Heart right ventricle (tissue), 16 donors: Measurements from ENCODE around the gene GLP1R. TPM values are rescaled to one million over a fixed set of nuclear protein-coding genes. Genes with fewer than 3 reads are reported as not detected.

Source experiments
- ATAC-seq, 8 donors: fragments of 200-7000 bp; cut with Tn5 transposase; one replicate each; pipeline ENCODE4 v1.9.1; 2020; ENCODE audit warnings: mild to moderate bottlenecking in 8 of 8, moderate library complexity in 8 of 8, moderate number of reproducible peaks in 1 of 8
- DNase-seq, 2 donors: peaks; one replicate each; pipeline ENCODE4 v3.0.0-alpha.2; 2020
- H3K27ac ChIP-seq, 10 donors: fragments of 200-600 bp; sonication (generic) in 2 of 10; one replicate each; pipeline versions ENCODE4 v1.5.0 to v1.8.0; 2020 to 2022; ENCODE audit warnings: mild to moderate bottlenecking in 3 of 10
- H3K27me3 ChIP-seq, 7 donors: fragments of 200-600 bp; one replicate each; pipeline ENCODE4 v1.8.0; 2021 to 2022; ENCODE audit warnings: mild to moderate bottlenecking in 2 of 7
- H3K36me3 ChIP-seq, 9 donors: fragments of 200-600 bp; sonication (generic) in 1 of 9; one replicate each; pipeline versions ENCODE4 v1.5.0 to v1.8.0; 2020 to 2022; ENCODE audit warnings: mild to moderate bottlenecking in 2 of 9
- H3K4me1 ChIP-seq, 9 donors: fragments of 200-600 bp; sonication (generic) in 1 of 9; one replicate each; pipeline versions ENCODE4 v1.5.0 to v1.8.0; 2020 to 2022; ENCODE audit warnings: mild to moderate bottlenecking in 4 of 9
- H3K4me3 ChIP-seq, 10 donors: fragments of 200-600 bp; sonication (generic) in 2 of 10; one replicate each; pipeline versions ENCODE4 v1.5.0 to v1.8.0; 2020 to 2022; ENCODE audit warnings: mild to moderate bottlenecking in 7 of 10, moderate library complexity in 2 of 10
- H3K9me3 ChIP-seq, 11 donors: fragments of 200-600 bp in 10 of 11; sonication (generic) in 2 of 11; one replicate each; pipeline versions ENCODE4 v1.5.0 to v1.8.0; 2013 to 2022; ENCODE audit warnings: mild to moderate bottlenecking in 2 of 11, control low read depth in 1 of 11, moderate library complexity in 1 of 11
- CTCF ChIP-seq, 9 donors: fragments of 200-600 bp; sonication (generic) in 2 of 9; IDR thresholded peaks; one replicate each; pipeline versions ENCODE4 v1.5.0 to v1.8.0; 2021 to 2022; ENCODE audit warnings: antibody characterized with exemption in 9 of 9, mild to moderate bottlenecking in 5 of 9, moderate library complexity in 1 of 9
- WGBS, 2 donors: extraction: QIAGEN DNeasy Blood & Tissue Kit; methylation state at CpG; one replicate each; pipeline ENCODE4 v1.1.7; 2013; ENCODE audit warnings: inconsistent platforms in 1 of 2; 5-methylcytosine and 5-hydroxymethylcytosine counted together
- intact Hi-C, 10 donors: fragments of 100-400 bp; cut with DNase I; formaldehyde crosslinking; loops; one replicate each; pipeline versions ENCODE4 v1.11.1 to v1.14.2; 2022
- polyA plus RNA-seq, 2 donors: library from polyadenylated mRNA; stranded (reverse); fragments of 200-250 nt; gene quantifications; one replicate each; pipeline ENCODE4 v1.2.3, GENCODE V29; 2013
- total RNA-seq, 10 donors: library from RNA; stranded (reverse); fragmentation: NEBNext Ultra II Directional in 3 of 10; extraction: Animal tissue kit (Norgen Biotek cat#: 25700) in 3 of 10; gene quantifications; one replicate each; pipeline versions ENCODE4 v1.2.1 to v1.2.4, GENCODE V29; 2021 to 2023
- donor health status: Arrhythmogenic right ventricular cardiomyopathy.
- donor health status: ischemic (EF 13 %, LVEDD 7.1; RV severe dilation, severe dysfunction).
- donor health status: healthy with polysubstance abuse.
- donor health status: DM: no; HTN: yes; CAD: no.
- donor health status: DM: no; HTN: no; CAD: no.
- donor health status: ischemic (EF 25% LVEDD 6.9; RV normal size, moderate dysfunction).
- donor health status: ischemic (EF 25% LVEDD 5.7; RV mildly dilated, moderate dysfunction).
- donor health status: healthy.
- donor health status: DM: yes; HTN: yes; CAD: no.
- donor health status: Ischemic cardiomyopathy.
- donor health status: ischemic (EF 35%, LVEDD 5.7; RV mildly dilated, moderate dysfunction).
- donor health status: nonischemic (EF 11% LVEDD 7.7; RV severe dilation, severe dysfunction).
- donor health status: DM: yes; HTN: yes; CAD: no.
- donor health status: PGD.
- donor health status: ischemic (EF 29% LVEDD 5.4; RV normal size, mild dysfunction).
- donor health status: nonischemic (EF 23%, LVEDD 6.1; RV moderate dilation, normal function).

The GLP1R gene
- total and polyA plus RNA-seq, 12 donors = 0.39 to 5.9 (median 1.8) TPM

- no peak for TF ChIP-seq CTCF (IDR thresholded peaks at IDR 0.05)
- no peak for ATAC-seq
Observed at GRCh38 chr6:39060467-39061160, 12.0 kb downstream of the GLP1R start.

GRCh38 chr6:39061182-39061581 lies 12.6 kb downstream of the GLP1R start:
- intact Hi-C loops = no loop called here
- H3K27ac ChIP-seq = no peak overlapping the region
- ATAC-seq = no peak

More at GRCh38 chr6:39060467-39061160, 12.0 kb downstream of the GLP1R start:
- Histone ChIP-seq H3K36me3 (no peaks in the 10 kb centered on the region), H3K4me3 (no peak overlapping the region), H3K4me1 (peaks cover 0 to 18% (median 11%) of the 10 kb centered on the region in 9 donors), H3K27ac (no peak overlapping the region), H3K27me3 (peaks cover 0 to 17% (median 7%) of the 10 kb centered on the region in 7 donors), H3K9me3 (no peaks in the 10 kb centered on the region)
- WGBS, 2 donors = 52 to 54% methylated on average over 7 of the region's 7 CpGs
- intact Hi-C loops = no loop called here
- DNase-seq = no peak

GRCh38 chr6:39061588-39061987 lies 13.0 kb downstream of the GLP1R start:
- Histone ChIP-seq H3K36me3 (no peaks in the 10 kb centered on the region), H3K9me3 (no peaks in the 10 kb centered on the region), H3K27ac (peak overlapping the region in 3 of 10 donors; percentile 7 to 15 (median 8)), H3K4me1 (peaks cover 0 to 18% (median 11%) of the 10 kb centered on the region in 9 donors), H3K27me3 (peaks cover 0 to 17% (median 7%) of the 10 kb centered on the region in 7 donors), H3K4me3 (no peak overlapping the region)
- ATAC-seq (no peak), DNase-seq (no peak)
- no peak for TF ChIP-seq CTCF (IDR thresholded peaks at IDR 0.05)
- intact Hi-C loops = no loop called here
- WGBS, 2 donors = 55 to 61% methylated on average over 3 of the region's 3 CpGs

More at GRCh38 chr6:39061182-39061581, 12.6 kb downstream of the GLP1R start:
- peaks cover 0 to 17% (median 7%) of the 10 kb centered on the region in 7 donors for H3K27me3 ChIP-seq
- no peak for DNase-seq
- no peak for TF ChIP-seq CTCF (IDR thresholded peaks at IDR 0.05)
- no peaks in the 10 kb centered on the region for H3K9me3 ChIP-seq
- H3K4me3 ChIP-seq = no peak overlapping the region
- WGBS, 2 donors = 48 to 58% methylated on average over 6 of the region's 6 CpGs
- H3K4me1 ChIP-seq = peaks cover 0 to 18% (median 11%) of the 10 kb centered on the region in 9 donors
- no peaks in the 10 kb centered on the region for H3K36me3 ChIP-seq

GRCh38 chr6:39062014-39062740 lies 13.6 kb downstream of the GLP1R start:
- H3K27ac ChIP-seq = peak overlapping the region in 5 of 10 donors; percentile 7 to 34 (median 15)
- H3K27me3 ChIP-seq = peaks cover 0 to 17% (median 7%) of the 10 kb centered on the region in 7 donors
- H3K4me1 ChIP-seq = peaks cover 0 to 18% (median 11%) of the 10 kb centered on the region in 9 donors
- 25 to 26% methylated on average over 10 of the region's 10 CpGs for WGBS, 2 donors
- no peak for TF ChIP-seq CTCF (IDR thresholded peaks at IDR 0.05)
- intact Hi-C loops = no loop called here
- ATAC-seq (peak in 6 of 8 donors; percentile 17 to 42 (median 30)), DNase-seq (no peak)
- H3K9me3 ChIP-seq = no peaks in the 10 kb centered on the region
- no peak overlapping the region for H3K4me3 ChIP-seq
- H3K36me3 ChIP-seq = no peaks in the 10 kb centered on the region
